GM12878 (cell line): Measurements from ENCODE around the gene KIF2C. TPM values are rescaled to one million over a fixed set of nuclear protein-coding genes. Genes with fewer than 3 reads are reported as not detected.

Experiments used
- ATAC-seq: fragments of 200-7000 bp; cut with Tn5 transposase; 3 replicates; pipeline ENCODE4 v1.9.1; 2020; ENCODE audit warnings: mild to moderate bottlenecking, moderate library complexity
- BruUV-seq: library from RNA; stranded (reverse); fragments of 400-500 nt; replicated peaks from 2 replicates; lab custom pipeline; 2021; lab: Mats Ljungman, UMichigan
- CTCF ChIA-PET: fragments of 300-600 bp; sonication (Branson Sonifier 250); formaldehyde crosslinking; extraction: SDS; loops from one replicate; lab custom pipeline; 2021; ENCODE audit warnings: inconsistent platforms; lab: Yijun Ruan, JAX
- POLR2A ChIA-PET: fragments of 350-600 bp; formaldehyde crosslinking; extraction: SDS; loops from one replicate; lab custom pipeline; 2021; ENCODE audit warnings: inconsistent platforms; lab: Charles Lee
- RAD21 ChIA-PET: fragments of 300-600 bp; sonication (Branson Sonifier 250); formaldehyde crosslinking; loops from one replicate; lab custom pipeline; 2023; ENCODE audit warnings: antibody characterized with exemption; ENCODE audit not compliant: unreplicated experiment; lab: Charles Lee
- SMC1A ChIA-PET: fragments of 300-600 bp; sonication (Branson Sonifier 250); formaldehyde crosslinking; loops from one replicate; lab custom pipeline; 2023; ENCODE audit not compliant: unreplicated experiment, uncharacterized antibody; lab: Charles Lee
- DNase-seq: peaks from one replicate; pipeline ENCODE4 v3.0.0-alpha.2; 2011; ENCODE audit warnings: low read depth, low spot score
- FAIRE-seq: peaks from 3 replicates; lab custom pipeline; 2011; peaks lifted over from hg19 to GRCh38; lab: Jason Lieb, UNC
- H2AFZ ChIP-seq: 2 replicates; pipeline ENCODE4 v1.6.0; 2011; ENCODE audit warnings: low read depth, low read length, control low read depth; ENCODE audit not compliant: control insufficient read depth
- H3K27ac ChIP-seq: 2 replicates; pipeline ENCODE4 v1.5.1; 2011; ENCODE audit warnings: control low read depth; ENCODE audit not compliant: control insufficient read depth, insufficient read depth
- H3K27me3 ChIP-seq, 2 experiments: replicated peaks in 1 of 2; 2 replicates each; pipeline versions ENCODE4 v1.6.0 to v1.6.1; 2011; ENCODE audit warnings: low read length in 1 of 2; ENCODE audit not compliant: control insufficient read depth in 2 of 2, insufficient read depth in 2 of 2
- H3K36me3 ChIP-seq, 2 experiments: 2 replicates each; pipeline ENCODE4 v1.5.1; 2011; ENCODE audit warnings: low read length in 1 of 2; ENCODE audit not compliant: control insufficient read depth in 2 of 2, insufficient read depth in 2 of 2
- H3K4me1 ChIP-seq: 2 replicates; pipeline ENCODE4 v1.6.1; 2011; ENCODE audit warnings: mild to moderate bottlenecking, low read length, moderate library complexity, mixed read lengths; ENCODE audit not compliant: control insufficient read depth, insufficient read depth
- H3K4me2 ChIP-seq: 2 replicates; pipeline ENCODE4 v1.6.0; 2011; ENCODE audit warnings: control low read depth; ENCODE audit not compliant: control insufficient read depth, insufficient read depth
- H3K4me3 ChIP-seq: fragments of 200-600 bp; sonication (generic); 2 replicates; pipeline ENCODE4 v1.5.1; 2016
- H3K79me2 ChIP-seq: 2 replicates; pipeline ENCODE4 v1.6.0; 2011; ENCODE audit warnings: low read length; ENCODE audit not compliant: control insufficient read depth, insufficient read depth
- H3K9ac ChIP-seq: 2 replicates; pipeline ENCODE4 v1.8.0; 2011; ENCODE audit warnings: low read length, control low read depth, mixed read lengths; ENCODE audit not compliant: control insufficient read depth, insufficient read depth
- H3K9me3 ChIP-seq: replicated peaks from 3 replicates; pipeline ENCODE4 v1.5.1; 2011; ENCODE audit warnings: mild to moderate bottlenecking, low read length; ENCODE audit not compliant: control insufficient read depth, insufficient read depth
- H4K20me1 ChIP-seq: 2 replicates; pipeline ENCODE4 v1.6.0; 2011; ENCODE audit not compliant: control insufficient read depth, insufficient read depth
- CBFB ChIP-seq: IDR thresholded peaks from 2 replicates; pipeline ENCODE4 v1.6.1; 2016; ENCODE audit warnings: antibody characterized with exemption, low read depth
- DPF2 ChIP-seq: fragments of 450-650 bp; IDR thresholded peaks from 2 replicates; pipeline ENCODE4 v1.6.1; 2017; ENCODE audit warnings: mild to moderate bottlenecking
- IKZF1 ChIP-seq: fragments of 450-650 bp; conservative IDR thresholded peaks from 2 replicates; pipeline ENCODE4 v1.6.1; 2017; ENCODE audit warnings: antibody characterized with exemption, mild to moderate bottlenecking
- MTA2 ChIP-seq: fragments of 450-650 bp; IDR thresholded peaks from 2 replicates; pipeline ENCODE4 v1.6.1; 2016; ENCODE audit warnings: low read depth, mild to moderate bottlenecking, moderate library complexity
- MXI1 ChIP-seq: fragments of 150-350 bp; IDR thresholded peaks from 2 replicates; pipeline ENCODE4 v1.6.1; 2011; ENCODE audit warnings: low read depth, mild to moderate bottlenecking, inconsistent platforms, low read length, improper control_type of control experiment
- NRF1 ChIP-seq: conservative IDR thresholded peaks from 2 replicates; pipeline ENCODE4 v1.6.1; 2011; ENCODE audit warnings: mild to moderate bottlenecking, low read depth, low read length, improper control_type of control experiment
- POLR2A ChIP-seq: IDR thresholded peaks from 2 replicates; pipeline ENCODE4 v1.6.1; 2011; ENCODE audit warnings: low read depth, mild to moderate bottlenecking, low read length
- RELA ChIP-seq: fragments of 450-650 bp; IDR thresholded peaks from 2 replicates; pipeline ENCODE4 v1.8.0; 2014; ENCODE audit warnings: borderline replicate concordance; ENCODE audit not compliant: partially characterized antibody
- YY1 ChIP-seq: IDR thresholded peaks from 2 replicates; pipeline ENCODE4 v1.6.1; 2011; ENCODE audit warnings: low read depth, mild to moderate bottlenecking, low read length
- ZNF384 ChIP-seq: IDR thresholded peaks from 2 replicates; pipeline ENCODE4 v1.6.1; 2012; ENCODE audit warnings: low read depth, mild to moderate bottlenecking, low read length, improper control_type of control experiment, borderline replicate concordance
- WGBS: methylation state at CpG from one replicate; pipeline ENCODE4 v1.1.6; 2016; ENCODE audit warnings: low lambda C conversion rate; ENCODE audit not compliant: insufficient replicate concordance, insufficient coverage; ENCODE audit errors: missing lambda C conversion rate; 5-methylcytosine and 5-hydroxymethylcytosine counted together
- in situ Hi-C: fragments of 300-500 bp; cut with MboI; formaldehyde crosslinking; loops from 9 replicates; pipeline ENCODE4 v1.14.3; 2018; ENCODE audit warnings: mixed read lengths
- intact Hi-C: fragments of 100-400 bp; cut with micrococcal nuclease; formaldehyde crosslinking; loops from one replicate; pipeline ENCODE4 v1.14.2; 2022; ENCODE audit not compliant: unreplicated experiment
- polyA plus RNA-seq, 11 experiments: library from polyadenylated mRNA; depleted of rRNA in 4 of 11; unstranded in 6 of 11; stranded (reverse) in 5 of 11; fragments of >200 nt; fragmentation: Nextera tagmentation in 4 of 11; fragmentation: Illumina TruSeq in 1 of 11; extraction: Ambion mirVana in 4 of 11; extraction: Trizol in 1 of 11; gene quantifications; 1 replicate in 1 of 11; 2 replicates in 10 of 11; pipeline versions ENCODE4 v1.2.1 to v1.2.3, GENCODE V29; 2011 to 2016; ENCODE audit warnings: inconsistent platforms in 2 of 11, missing spikeins in 2 of 11, low read depth in 1 of 11
- total RNA-seq, 4 experiments: library from RNA; depleted of rRNA in 3 of 4; stranded (reverse); fragments of >200 nt in 3 of 4; fragmentation: Illumina TruSeq in 1 of 4; extraction: Trizol in 1 of 4; gene quantifications; 2 replicates each; pipeline versions ENCODE4 v1.2.1 to v1.2.3, GENCODE V29; 2013 to 2021
- TF ChIP-seq, protein P1 (sequence below): fragments of 450-650 bp; IDR thresholded peaks from 2 replicates; pipeline ENCODE4 v1.6.1; 2017; ENCODE audit warnings: mild to moderate bottlenecking, moderate library complexity
- TF ChIP-seq, protein P2 (sequence below): IDR thresholded peaks from 2 replicates; pipeline ENCODE4 v1.6.1; 2012; ENCODE audit warnings: low read depth, low read length, improper control_type of control experiment
- TF ChIP-seq, protein P3 (sequence below): fragments of 150-350 bp; IDR thresholded peaks from 2 replicates; pipeline ENCODE4 v1.6.1; 2014; ENCODE audit warnings: mild to moderate bottlenecking, low read depth, low read length
- TF ChIP-seq, protein P4 (sequence below): fragments of 450-650 bp; IDR thresholded peaks from 2 replicates; pipeline ENCODE4 v1.6.1; 2016; ENCODE audit warnings: mild to moderate bottlenecking

KIF2C gene
- total and polyA plus RNA-seq, 10 of the 15 experiments (the other 5 are each of a cell fraction or from before 2014, with no cell fraction given): 42.3 to 104 (median 83.8) TPM

DNA sequence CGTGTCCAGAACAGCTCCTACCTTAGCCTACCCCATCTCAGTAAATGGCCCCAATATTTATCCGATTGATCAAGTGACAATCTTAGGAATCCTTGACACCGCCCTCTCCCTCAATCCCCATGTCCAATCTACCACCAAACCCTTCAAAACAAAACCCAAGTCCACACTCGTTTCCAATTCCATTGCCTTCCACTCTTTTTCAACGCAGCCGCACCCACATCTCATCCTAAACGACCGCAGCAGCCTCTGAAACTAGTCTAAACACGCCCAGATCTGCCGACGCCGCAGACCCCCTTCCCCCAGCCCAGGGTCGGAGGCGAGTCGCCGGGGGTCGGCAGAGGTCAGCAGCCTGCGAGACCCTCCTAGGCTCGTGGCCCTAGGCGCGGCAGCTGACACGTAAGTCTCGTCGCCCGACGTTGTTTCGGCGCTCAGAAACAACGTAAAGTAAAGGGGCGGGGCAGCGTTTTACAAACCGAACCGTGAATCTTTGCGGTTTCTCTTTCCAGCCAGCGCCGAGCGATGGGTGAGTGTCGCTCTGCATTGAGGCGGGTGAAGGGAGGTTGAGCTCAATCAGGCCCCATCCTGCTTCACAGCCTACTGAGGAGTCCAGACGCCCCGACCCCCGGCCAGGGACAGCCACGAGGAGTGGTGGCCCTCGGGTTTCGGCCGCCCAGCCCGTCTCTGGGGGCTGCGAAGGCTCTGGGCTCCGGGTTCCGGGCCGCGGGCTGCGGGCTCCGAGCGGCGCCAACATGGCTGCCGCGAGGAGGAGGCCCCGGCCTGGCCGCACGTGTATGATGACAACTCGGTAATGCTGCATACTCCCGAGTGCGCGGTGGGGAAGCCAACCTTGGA, 35.7 kb downstream of the KIF2C start, which contains the start of gene RPS8:
Gene RPS8 (plus strand): TSS at position 463 of the 852 bp plus-strand sequence. CDS start 57 bp downstream, at position 520.
- Histone ChIP-seq H3K27me3 (no peaks in the 10 kb centered on the region), H3K4me1 (peaks cover 13% of the 10 kb centered on the region), H3K27ac (peak within 1 kb of the TSS; percentile 92), H4K20me1 (peaks cover 12% of the 10 kb centered on the region), H3K9ac (peak within 1 kb of the TSS; percentile 99), H3K79me2 (peaks cover 43% of the 10 kb centered on the region), H3K9me3 (no peaks in the 10 kb centered on the region), H3K4me2 (peak within 1 kb of the TSS; percentile 73), H2AFZ (peak within 1 kb of the TSS; percentile 73), H3K36me3 (peaks cover 8 to 19% of the 10 kb centered on the region in 2 experiments), H3K4me3 (peak within 1 kb of the TSS; percentile 73)
- BruUV-seq: TSS peak; percentile 99
- ChIA-PET RAD21 (interaction anchor here (0.7 to 2.1 kb wide), 12 partner anchors 9 to 528 kb away, joined by 3 to 7 read pairs (median 4); partner anchors contain the start of genes HECTD3, PLK3 and UROD), POLR2A (interaction anchor here (0.6 to 2.7 kb wide), 25 partner anchors 9 to 808 kb away, joined by 3 to 29 read pairs (median 5); partner anchors contain the start of genes BEST4, BTBD19, PLK3 and RNU5D-1), SMC1A (interaction anchor here (0.7 to 2.3 kb wide), 11 partner anchors 11 to 68 kb away, joined by 3 to 12 read pairs (median 3); partner anchors contain the start of genes PLK3 and RNU5D-1), CTCF (interaction anchor here (0.5 to 4.0 kb wide), 13 partner anchors 8 to 239 kb away, joined by 3 to 39 read pairs (median 5); partner anchors contain the start of genes PLK3 and RNU5D-1)
- peak; percentile 54 for FAIRE-seq
- DNase-seq: peak; percentile 74
- in situ Hi-C loops: no loop called here
- peak; percentile 81 for ATAC-seq
- intact Hi-C loops: loop anchor here (5.0 kb wide), 1 partner anchor 42 kb away; no protein-coding TSS in a partner anchor
- WGBS: under 1% methylated on average over 65 of the region's 65 CpGs
- TF ChIP-seq ZNF384 (no peak), IKZF1 (peak; percentile 72), RELA (no peak), NRF1 (no peak), DPF2 (peak; percentile 82), POLR2A (peak; percentile 99), CBFB (peak; percentile 100), MTA2 (peak; percentile 44; the same call in 1 of the 2 replicates), MXI1 (peak; percentile 65), YY1 (peak; percentile 93)
- TF ChIP-seq, protein P1, sequence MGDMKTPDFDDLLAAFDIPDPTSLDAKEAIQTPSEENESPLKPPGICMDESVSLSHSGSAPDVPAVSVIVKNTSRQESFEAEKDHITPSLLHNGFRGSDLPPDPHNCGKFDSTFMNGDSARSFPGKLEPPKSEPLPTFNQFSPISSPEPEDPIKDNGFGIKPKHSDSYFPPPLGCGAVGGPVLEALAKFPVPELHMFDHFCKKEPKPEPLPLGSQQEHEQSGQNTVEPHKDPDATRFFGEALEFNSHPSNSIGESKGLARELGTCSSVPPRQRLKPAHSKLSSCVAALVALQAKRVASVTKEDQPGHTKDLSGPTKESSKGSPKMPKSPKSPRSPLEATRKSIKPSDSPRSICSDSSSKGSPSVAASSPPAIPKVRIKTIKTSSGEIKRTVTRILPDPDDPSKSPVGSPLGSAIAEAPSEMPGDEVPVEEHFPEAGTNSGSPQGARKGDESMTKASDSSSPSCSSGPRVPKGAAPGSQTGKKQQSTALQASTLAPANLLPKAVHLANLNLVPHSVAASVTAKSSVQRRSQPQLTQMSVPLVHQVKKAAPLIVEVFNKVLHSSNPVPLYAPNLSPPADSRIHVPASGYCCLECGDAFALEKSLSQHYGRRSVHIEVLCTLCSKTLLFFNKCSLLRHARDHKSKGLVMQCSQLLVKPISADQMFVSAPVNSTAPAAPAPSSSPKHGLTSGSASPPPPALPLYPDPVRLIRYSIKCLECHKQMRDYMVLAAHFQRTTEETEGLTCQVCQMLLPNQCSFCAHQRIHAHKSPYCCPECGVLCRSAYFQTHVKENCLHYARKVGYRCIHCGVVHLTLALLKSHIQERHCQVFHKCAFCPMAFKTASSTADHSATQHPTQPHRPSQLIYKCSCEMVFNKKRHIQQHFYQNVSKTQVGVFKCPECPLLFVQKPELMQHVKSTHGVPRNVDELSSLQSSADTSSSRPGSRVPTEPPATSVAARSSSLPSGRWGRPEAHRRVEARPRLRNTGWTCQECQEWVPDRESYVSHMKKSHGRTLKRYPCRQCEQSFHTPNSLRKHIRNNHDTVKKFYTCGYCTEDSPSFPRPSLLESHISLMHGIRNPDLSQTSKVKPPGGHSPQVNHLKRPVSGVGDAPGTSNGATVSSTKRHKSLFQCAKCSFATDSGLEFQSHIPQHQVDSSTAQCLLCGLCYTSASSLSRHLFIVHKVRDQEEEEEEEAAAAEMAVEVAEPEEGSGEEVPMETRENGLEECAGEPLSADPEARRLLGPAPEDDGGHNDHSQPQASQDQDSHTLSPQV: 0 out of 2 replicates have a peak, but pooled peaks have one; percentile 70
- TF ChIP-seq, protein P2, sequence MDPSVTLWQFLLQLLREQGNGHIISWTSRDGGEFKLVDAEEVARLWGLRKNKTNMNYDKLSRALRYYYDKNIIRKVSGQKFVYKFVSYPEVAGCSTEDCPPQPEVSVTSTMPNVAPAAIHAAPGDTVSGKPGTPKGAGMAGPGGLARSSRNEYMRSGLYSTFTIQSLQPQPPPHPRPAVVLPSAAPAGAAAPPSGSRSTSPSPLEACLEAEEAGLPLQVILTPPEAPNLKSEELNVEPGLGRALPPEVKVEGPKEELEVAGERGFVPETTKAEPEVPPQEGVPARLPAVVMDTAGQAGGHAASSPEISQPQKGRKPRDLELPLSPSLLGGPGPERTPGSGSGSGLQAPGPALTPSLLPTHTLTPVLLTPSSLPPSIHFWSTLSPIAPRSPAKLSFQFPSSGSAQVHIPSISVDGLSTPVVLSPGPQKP: 0 out of 2 replicates have a peak, but pooled peaks have one; percentile 37
- TF ChIP-seq, protein P3, sequence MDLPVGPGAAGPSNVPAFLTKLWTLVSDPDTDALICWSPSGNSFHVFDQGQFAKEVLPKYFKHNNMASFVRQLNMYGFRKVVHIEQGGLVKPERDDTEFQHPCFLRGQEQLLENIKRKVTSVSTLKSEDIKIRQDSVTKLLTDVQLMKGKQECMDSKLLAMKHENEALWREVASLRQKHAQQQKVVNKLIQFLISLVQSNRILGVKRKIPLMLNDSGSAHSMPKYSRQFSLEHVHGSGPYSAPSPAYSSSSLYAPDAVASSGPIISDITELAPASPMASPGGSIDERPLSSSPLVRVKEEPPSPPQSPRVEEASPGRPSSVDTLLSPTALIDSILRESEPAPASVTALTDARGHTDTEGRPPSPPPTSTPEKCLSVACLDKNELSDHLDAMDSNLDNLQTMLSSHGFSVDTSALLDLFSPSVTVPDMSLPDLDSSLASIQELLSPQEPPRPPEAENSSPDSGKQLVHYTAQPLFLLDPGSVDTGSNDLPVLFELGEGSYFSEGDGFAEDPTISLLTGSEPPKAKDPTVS: no peak
- TF ChIP-seq, protein P4, sequence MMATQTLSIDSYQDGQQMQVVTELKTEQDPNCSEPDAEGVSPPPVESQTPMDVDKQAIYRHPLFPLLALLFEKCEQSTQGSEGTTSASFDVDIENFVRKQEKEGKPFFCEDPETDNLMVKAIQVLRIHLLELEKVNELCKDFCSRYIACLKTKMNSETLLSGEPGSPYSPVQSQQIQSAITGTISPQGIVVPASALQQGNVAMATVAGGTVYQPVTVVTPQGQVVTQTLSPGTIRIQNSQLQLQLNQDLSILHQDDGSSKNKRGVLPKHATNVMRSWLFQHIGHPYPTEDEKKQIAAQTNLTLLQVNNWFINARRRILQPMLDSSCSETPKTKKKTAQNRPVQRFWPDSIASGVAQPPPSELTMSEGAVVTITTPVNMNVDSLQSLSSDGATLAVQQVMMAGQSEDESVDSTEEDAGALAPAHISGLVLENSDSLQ: peak; percentile 28; the same call in 1 of the 2 replicates
